ENCODE measurements around the gene FXYD6. TPM values are rescaled to one million over a fixed set of nuclear protein-coding genes. Genes with fewer than 3 reads are reported as not detected.

The FXYD6 gene
- total RNA-seq, 1 donor from 2014 or later: 10.5 TPM

DNA sequence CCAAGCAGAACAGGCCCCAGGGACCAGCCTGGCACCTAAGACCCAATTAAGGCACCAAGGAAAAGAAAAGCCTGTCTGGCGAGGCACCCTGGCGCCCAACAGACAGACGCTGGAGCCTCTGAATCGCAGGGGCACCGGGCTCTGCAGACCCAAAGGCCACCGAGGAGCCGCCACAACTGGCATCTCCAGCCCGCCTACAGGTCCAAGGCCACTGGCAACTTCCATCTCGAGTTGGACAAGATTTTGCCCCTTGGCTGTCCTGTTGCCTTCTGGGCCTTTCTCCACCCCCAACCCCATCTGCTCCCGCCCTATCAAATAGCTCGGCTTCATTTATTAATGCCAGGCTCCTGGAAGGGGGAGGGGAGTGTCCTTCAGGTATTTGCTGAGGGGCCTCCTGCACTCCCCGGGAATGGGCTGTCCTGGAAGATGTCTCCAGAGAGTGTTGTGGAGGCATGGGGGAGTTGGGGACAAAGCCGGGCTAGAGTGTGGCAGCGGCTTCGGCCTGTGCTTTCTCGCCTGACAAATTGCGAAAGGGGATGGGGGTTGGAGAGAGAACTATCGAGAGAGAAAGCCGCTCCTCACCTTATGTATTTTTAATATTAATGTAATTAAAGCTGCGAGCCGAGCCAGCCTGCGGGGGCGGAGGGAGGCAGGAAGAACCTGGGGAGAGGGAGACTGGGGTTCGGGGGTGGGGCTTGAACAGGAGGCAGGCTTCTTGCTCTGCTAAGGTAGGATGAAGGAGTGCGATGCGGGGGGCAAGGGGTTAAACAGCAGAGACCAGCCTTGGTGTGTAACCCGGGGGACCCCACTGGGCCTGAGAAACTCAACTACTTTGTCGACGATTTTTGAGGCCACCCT lies 81.5 kb downstream of the FXYD6 start:
- H3K36me3 ChIP-seq (ENCODE audit: insufficient read depth, low read length): no peaks in the 10 kb centered on the region
- H3K27me3 Mint-ChIP-seq (ENCODE audit: low read depth, unreplicated experiment): peaks cover 85% of the 10 kb centered on the region
- no peak overlapping the region for H3K27ac ChIP-seq (ENCODE audit: low read depth, low read length)
- H2AFZ ChIP-seq (ENCODE audit: low read depth, low read length): no peak overlapping the region
- FAIRE-seq (no peak), DNase-seq (ENCODE audit: low read depth) (no peak)
- peaks cover 53% of the 10 kb centered on the region for H3K27me3 ChIP-seq (ENCODE audit: insufficient read depth, low read length)
- H3K4me3 Mint-ChIP-seq (ENCODE audit: unreplicated experiment): no peak overlapping the region
- H3K9me3 ChIP-seq (ENCODE audit: insufficient read depth, low read depth, low read length): no peaks in the 10 kb centered on the region
- H4K20me1 ChIP-seq (ENCODE audit: insufficient read depth, low read length): no peaks in the 10 kb centered on the region
- H3K9me3 Mint-ChIP-seq (ENCODE audit: unreplicated experiment): no peaks in the 10 kb centered on the region
- TF ChIP-seq, protein P1, sequence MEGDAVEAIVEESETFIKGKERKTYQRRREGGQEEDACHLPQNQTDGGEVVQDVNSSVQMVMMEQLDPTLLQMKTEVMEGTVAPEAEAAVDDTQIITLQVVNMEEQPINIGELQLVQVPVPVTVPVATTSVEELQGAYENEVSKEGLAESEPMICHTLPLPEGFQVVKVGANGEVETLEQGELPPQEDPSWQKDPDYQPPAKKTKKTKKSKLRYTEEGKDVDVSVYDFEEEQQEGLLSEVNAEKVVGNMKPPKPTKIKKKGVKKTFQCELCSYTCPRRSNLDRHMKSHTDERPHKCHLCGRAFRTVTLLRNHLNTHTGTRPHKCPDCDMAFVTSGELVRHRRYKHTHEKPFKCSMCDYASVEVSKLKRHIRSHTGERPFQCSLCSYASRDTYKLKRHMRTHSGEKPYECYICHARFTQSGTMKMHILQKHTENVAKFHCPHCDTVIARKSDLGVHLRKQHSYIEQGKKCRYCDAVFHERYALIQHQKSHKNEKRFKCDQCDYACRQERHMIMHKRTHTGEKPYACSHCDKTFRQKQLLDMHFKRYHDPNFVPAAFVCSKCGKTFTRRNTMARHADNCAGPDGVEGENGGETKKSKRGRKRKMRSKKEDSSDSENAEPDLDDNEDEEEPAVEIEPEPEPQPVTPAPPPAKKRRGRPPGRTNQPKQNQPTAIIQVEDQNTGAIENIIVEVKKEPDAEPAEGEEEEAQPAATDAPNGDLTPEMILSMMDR (IDR thresholded peaks at IDR 0.05; ENCODE audit: insufficient read depth, low read depth, low read length): no peak
- no peak for TF ChIP-seq EZH2 (IDR thresholded peaks at IDR 0.05; ENCODE audit: insufficient read depth, low read length)
- no peaks in the 10 kb centered on the region for H3K79me2 ChIP-seq (ENCODE audit: insufficient read depth, low read length)
- no peak overlapping the region for H3K4me2 ChIP-seq (ENCODE audit: low read length)
- no peak overlapping the region for H3K27ac Mint-ChIP-seq (ENCODE audit: unreplicated experiment)
- no peak overlapping the region for H3K9ac ChIP-seq (ENCODE audit: low read length)
- no peaks in the 10 kb centered on the region for H3K4me1 Mint-ChIP-seq (ENCODE audit: low read depth, unreplicated experiment)
- no peaks in the 10 kb centered on the region for H3K4me1 ChIP-seq (ENCODE audit: insufficient read depth, low read length)
- no peaks in the 10 kb centered on the region for H3K36me3 Mint-ChIP-seq (ENCODE audit: low read depth, unreplicated experiment)
- no peak overlapping the region for H3K4me3 ChIP-seq (ENCODE audit: insufficient read depth, low read depth, low read length)

DNA sequence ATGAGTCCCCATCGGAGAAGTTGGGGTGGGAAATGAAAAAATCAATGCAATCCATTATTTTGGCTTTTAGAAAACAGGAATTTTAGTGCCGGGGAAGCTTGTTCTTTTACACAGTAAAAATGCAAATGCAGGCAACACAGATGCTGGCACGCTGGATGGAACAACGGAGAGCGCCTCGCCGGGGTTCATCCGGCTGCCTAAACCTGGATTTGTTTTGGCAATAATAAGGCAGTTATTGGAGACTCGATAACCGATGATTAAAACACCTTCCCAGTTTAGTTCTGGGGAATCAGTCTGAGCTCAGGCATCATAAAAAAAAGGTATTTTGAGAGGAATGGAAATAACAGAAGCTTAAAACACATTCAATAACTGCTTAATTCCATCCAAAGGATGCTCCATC lies 82.3 kb downstream of the FXYD6 start:
- H3K4me1 ChIP-seq (ENCODE audit: insufficient read depth, low read length): no peaks in the 10 kb centered on the region
- H3K9me3 Mint-ChIP-seq (ENCODE audit: unreplicated experiment): no peaks in the 10 kb centered on the region
- H3K36me3 Mint-ChIP-seq (ENCODE audit: low read depth, unreplicated experiment): no peaks in the 10 kb centered on the region
- H3K27ac Mint-ChIP-seq (ENCODE audit: unreplicated experiment): no peak overlapping the region
- peaks cover 47% of the 10 kb centered on the region for H3K27me3 ChIP-seq (ENCODE audit: insufficient read depth, low read length)
- no peak overlapping the region for H2AFZ ChIP-seq (ENCODE audit: low read depth, low read length)
- no peak overlapping the region for H3K27ac ChIP-seq (ENCODE audit: low read depth, low read length)
- no peaks in the 10 kb centered on the region for H3K4me1 Mint-ChIP-seq (ENCODE audit: low read depth, unreplicated experiment)
- peaks cover 85% of the 10 kb centered on the region for H3K27me3 Mint-ChIP-seq (ENCODE audit: low read depth, unreplicated experiment)
- DNase-seq (ENCODE audit: low read depth) (no peak), FAIRE-seq (no peak)
- H3K79me2 ChIP-seq (ENCODE audit: insufficient read depth, low read length): no peaks in the 10 kb centered on the region
- no peak overlapping the region for H3K9ac ChIP-seq (ENCODE audit: low read length)
- H3K9me3 ChIP-seq (ENCODE audit: insufficient read depth, low read depth, low read length): no peaks in the 10 kb centered on the region
- no peak overlapping the region for H3K4me2 ChIP-seq (ENCODE audit: low read length)
- TF ChIP-seq, protein P1 (IDR thresholded peaks at IDR 0.05; ENCODE audit: insufficient read depth, low read depth, low read length): no peak
- no peak for TF ChIP-seq EZH2 (IDR thresholded peaks at IDR 0.05; ENCODE audit: insufficient read depth, low read length)
- no peaks in the 10 kb centered on the region for H3K36me3 ChIP-seq (ENCODE audit: insufficient read depth, low read length)
- H3K4me3 ChIP-seq (ENCODE audit: insufficient read depth, low read depth, low read length): no peak overlapping the region
- H3K4me3 Mint-ChIP-seq (ENCODE audit: unreplicated experiment): no peak overlapping the region
- H4K20me1 ChIP-seq (ENCODE audit: insufficient read depth, low read length): no peaks in the 10 kb centered on the region

DNA sequence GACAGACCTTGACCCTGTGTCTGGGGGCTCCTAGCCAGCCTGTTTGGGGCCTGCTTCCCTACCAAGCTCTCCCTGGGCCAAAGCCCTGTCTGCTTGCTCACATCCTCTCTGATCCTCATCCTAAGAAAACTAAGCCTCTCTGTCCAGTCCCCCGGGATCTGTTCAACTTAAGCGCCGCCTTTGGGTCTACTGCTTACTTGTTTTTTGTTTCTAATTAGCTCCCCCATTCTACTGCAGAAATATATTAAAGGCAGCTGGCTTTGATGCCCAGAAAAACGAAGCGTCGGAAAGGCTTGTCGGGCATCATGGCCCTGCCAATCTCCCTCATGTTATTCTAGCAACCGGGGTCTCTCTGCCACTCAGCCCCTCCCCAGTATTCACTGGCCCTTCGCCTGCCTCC lies 82.9 kb downstream of the FXYD6 start:
- no peak overlapping the region for H3K4me3 Mint-ChIP-seq (ENCODE audit: unreplicated experiment)
- H3K36me3 Mint-ChIP-seq (ENCODE audit: low read depth, unreplicated experiment): no peaks in the 10 kb centered on the region
- no peaks in the 10 kb centered on the region for H3K4me1 Mint-ChIP-seq (ENCODE audit: low read depth, unreplicated experiment)
- Histone ChIP-seq H3K4me1 (ENCODE audit: insufficient read depth, low read length) (no peaks in the 10 kb centered on the region), H3K4me2 (ENCODE audit: low read length) (no peak overlapping the region), H3K79me2 (ENCODE audit: insufficient read depth, low read length) (no peaks in the 10 kb centered on the region), H3K27ac (ENCODE audit: low read depth, low read length) (no peak overlapping the region), H3K27me3 (ENCODE audit: insufficient read depth, low read length) (peaks cover 42% of the 10 kb centered on the region), H3K36me3 (ENCODE audit: insufficient read depth, low read length) (no peaks in the 10 kb centered on the region), H4K20me1 (ENCODE audit: insufficient read depth, low read length) (no peaks in the 10 kb centered on the region), H3K9ac (ENCODE audit: low read length) (no peak overlapping the region), H3K9me3 (ENCODE audit: insufficient read depth, low read depth, low read length) (no peaks in the 10 kb centered on the region), H2AFZ (ENCODE audit: low read depth, low read length) (no peak overlapping the region), H3K4me3 (ENCODE audit: insufficient read depth, low read depth, low read length) (no peak overlapping the region)
- no peak overlapping the region for H3K27ac Mint-ChIP-seq (ENCODE audit: unreplicated experiment)
- peaks cover 85% of the 10 kb centered on the region for H3K27me3 Mint-ChIP-seq (ENCODE audit: low read depth, unreplicated experiment)
- TF ChIP-seq, protein P1 (IDR thresholded peaks at IDR 0.05; ENCODE audit: insufficient read depth, low read depth, low read length): no peak
- TF ChIP-seq EZH2 (IDR thresholded peaks at IDR 0.05; ENCODE audit: insufficient read depth, low read length): no peak
- H3K9me3 Mint-ChIP-seq (ENCODE audit: unreplicated experiment): no peaks in the 10 kb centered on the region
- FAIRE-seq (no peak), DNase-seq (ENCODE audit: low read depth) (no peak)
